Measurements from ENCODE around the gene MAT2B. TPM values are rescaled to one million over a fixed set of nuclear protein-coding genes. Genes with fewer than 3 reads are reported as not detected.

The MAT2B gene
- total RNA-seq, 1 experiment from 2014 or later: 48.4 TPM

GRCh38 chr5:163561339-163561738 is 55.9 kb downstream of the MAT2B start:
- Histone ChIP-seq H3T11ph (ENCODE audit: low read length) (no peak overlapping the region), H2AK5ac (ENCODE audit: insufficient read length, low read length) (no peak overlapping the region), H3K9ac (ENCODE audit: extremely low read depth, insufficient read length, low read length) (no peak overlapping the region), H2AFZ (ENCODE audit: low read length) (no peak overlapping the region), H3K27me3 (ENCODE audit: insufficient read depth, low read length) (no peaks in the 10 kb centered on the region; the same call in 1 of the 2 replicates), H3K79me2 (ENCODE audit: insufficient read depth, low read length) (no peaks in the 10 kb centered on the region), H3K9me3 (ENCODE audit: control insufficient read depth, low read depth, low read length) (no peaks in the 10 kb centered on the region), H3K56ac (ENCODE audit: insufficient read length, low read depth, low read length) (no peak overlapping the region), H2BK12ac (ENCODE audit: insufficient read length, low read depth, low read length) (no peak overlapping the region), H3K27ac (ENCODE audit: insufficient read length, low read depth, low read length) (no peak overlapping the region), H4K8ac (replicated peaks; ENCODE audit: insufficient read length, low read depth, low read length) (no peak overlapping the region), H4K5ac (ENCODE audit: insufficient read length, low read depth, low read length) (no peak overlapping the region), H3K18ac (ENCODE audit: insufficient read length, low read depth, low read length) (no peak overlapping the region), H2BK20ac (ENCODE audit: low read depth, low read length, poor library complexity, severe bottlenecking) (no peak overlapping the region), H3K4me1 (ENCODE audit: insufficient read depth, low read length) (peaks cover 5% of the 10 kb centered on the region; the same call in 1 of the 2 replicates), H3K23me2 (ENCODE audit: insufficient read length, low read depth, low read length, poor library complexity, severe bottlenecking) (peaks cover 8% of the 10 kb centered on the region), H3K23ac (ENCODE audit: insufficient read length, low read depth, low read length) (no peak overlapping the region), H3K4me2 (ENCODE audit: insufficient read depth, insufficient read length, low read length) (no peak overlapping the region), H3K14ac (ENCODE audit: insufficient read depth, low read length) (no peak overlapping the region), H2BK5ac (ENCODE audit: insufficient read length, low read length) (no peak overlapping the region), H4K20me1 (ENCODE audit: control insufficient read depth, insufficient read depth, insufficient read length) (no peaks in the 10 kb centered on the region), H2BK120ac (ENCODE audit: low read depth, low read length, poor library complexity, severe bottlenecking) (no peak overlapping the region), H3K79me1 (ENCODE audit: insufficient read depth, low read depth, low read length, poor library complexity, severe bottlenecking) (no peaks in the 10 kb centered on the region), H3K4ac (ENCODE audit: low read depth, low read length) (no peak overlapping the region), H4K91ac (ENCODE audit: insufficient read length, low read depth, low read length) (no peak overlapping the region), H2BK15ac (ENCODE audit: low read depth, low read length) (no peak overlapping the region)
- WGBS (ENCODE audit: extremely low coverage, insufficient read length, low lambda C conversion rate): no CpG with 5 or more reads among the region's 5 CpGs
- Mint-ChIP-seq H3K9me3 (peaks cover 3% of the 10 kb centered on the region in 2 experiments; a peak in 4 of 5 replicates), H3K27me3 (ENCODE audit: low read depth) (peaks cover 16% of the 10 kb centered on the region), H3K36me3 (ENCODE audit: insufficient read depth in 1 of 3, low read depth in 3 of 3) (peaks cover 0 to 4% (median 2%) of the 10 kb centered on the region in 3 experiments; a peak in 3 of 7 replicates), H3K4me3 (no peak overlapping the region), H3K27ac (no peak overlapping the region), H3K4me1 (peaks cover 29 to 32% of the 10 kb centered on the region in 2 experiments)
- TF ChIP-seq CTCF (conservative IDR thresholded peaks at IDR 0.05): no peak
- DNase-seq: no peak

All from H9 (cell line).